Neural cell (in vitro differentiated cells): Measurements from ENCODE around the gene C2CD2. TPM values are rescaled to one million over a fixed set of nuclear protein-coding genes. Genes with fewer than 3 reads are reported as not detected.

Source experiments
- H2AFZ ChIP-seq: fragments of 200-600, 300-800 bp; sonication (generic), shearing (Covaris generic); 2 replicates; pipeline ENCODE4 v1.6.0; 2014; ENCODE audit warnings: low read depth, mild to moderate bottlenecking, antibody characterized with exemption, low read length, moderate library complexity
- H3F3A ChIP-seq: fragments of 200-600 bp; shearing (Covaris generic); 2 replicates; pipeline ENCODE4 v1.6.1; 2016; ENCODE audit warnings: mild to moderate bottlenecking, moderate library complexity, mixed read lengths, antibody characterized with exemption, low read length; ENCODE audit not compliant: insufficient read depth, poor library complexity, severe bottlenecking
- H3K27ac ChIP-seq: fragments of 200-600, 300-800 bp; sonication (generic), shearing (Covaris generic); 2 replicates; pipeline ENCODE4 v1.5.1; 2014; ENCODE audit warnings: mild to moderate bottlenecking, low read length, moderate library complexity
- H3K27me3 ChIP-seq: fragments of 300-800, 200-600 bp; sonication (generic), shearing (Covaris generic); 2 replicates; pipeline ENCODE4 v1.6.0; 2014; ENCODE audit warnings: mild to moderate bottlenecking, low read depth, low read length, moderate library complexity; ENCODE audit not compliant: insufficient read depth
- H3K36me3 ChIP-seq: fragments of 300-800, 200-600 bp; sonication (generic), shearing (Covaris generic); 2 replicates; pipeline ENCODE4 v1.5.1; 2014; ENCODE audit warnings: mild to moderate bottlenecking, antibody characterized with exemption, low read length, moderate library complexity; ENCODE audit not compliant: insufficient read depth
- H3K4me2 ChIP-seq: fragments of 300-800, 200-600 bp; sonication (generic), shearing (Covaris generic); 2 replicates; pipeline ENCODE4 v1.6.0; 2014; ENCODE audit warnings: mild to moderate bottlenecking, low read length
- H3K4me3 ChIP-seq: fragments of 300-800, 200-600 bp; sonication (generic), shearing (Covaris generic); 2 replicates; pipeline ENCODE4 v1.5.1; 2014; ENCODE audit warnings: mild to moderate bottlenecking, low read length, moderate library complexity
- H3K79me2 ChIP-seq: fragments of 200-600 bp; shearing (Covaris generic); replicated peaks from 2 replicates; pipeline ENCODE4 v1.6.0; 2014; ENCODE audit warnings: mild to moderate bottlenecking, low read length, moderate library complexity; ENCODE audit not compliant: insufficient read depth
- H3K9ac ChIP-seq: fragments of 300-800, 200-600 bp; sonication (generic), shearing (Covaris generic); 2 replicates; pipeline ENCODE4 v1.6.1; 2016; ENCODE audit warnings: mild to moderate bottlenecking, low read length, mixed read lengths
- H3K9me2 ChIP-seq: fragments of 200-600 bp; shearing (Covaris generic); 2 replicates; pipeline ENCODE4 v1.6.1; 2016; ENCODE audit warnings: mild to moderate bottlenecking, low read length, mixed read lengths; ENCODE audit not compliant: insufficient read depth
- H3K9me3 ChIP-seq: fragments of 200-600, 300-800 bp; sonication (generic), shearing (Covaris generic); 2 replicates; pipeline ENCODE4 v1.6.1; 2016; ENCODE audit warnings: mild to moderate bottlenecking, mixed run types, low read length, moderate library complexity, mixed read lengths
- H4K20me1 ChIP-seq: fragments of 200-600 bp; shearing (Covaris generic); 2 replicates; pipeline ENCODE4 v1.6.1; 2016; ENCODE audit warnings: mild to moderate bottlenecking, mixed run types; ENCODE audit not compliant: insufficient read depth
- EP300 ChIP-seq: fragments of 450-650 bp; conservative IDR thresholded peaks from 2 replicates; pipeline ENCODE4 v1.6.1; 2014; ENCODE audit warnings: antibody characterized with exemption, mild to moderate bottlenecking, moderate library complexity; ENCODE audit not compliant: poor library complexity, severe bottlenecking
- EZH2 ChIP-seq: fragments of 200-600, 300-800 bp; shearing (Covaris generic), sonication (generic); IDR thresholded peaks from 2 replicates; pipeline ENCODE4 v1.6.1; 2014; ENCODE audit warnings: antibody characterized with exemption, low read length, borderline replicate concordance, mild to moderate bottlenecking; ENCODE audit not compliant: insufficient read depth, poor library complexity, severe bottlenecking
- MXI1 ChIP-seq: fragments of 450-650 bp; conservative IDR thresholded peaks from 2 replicates; pipeline ENCODE4 v1.6.1; 2014; ENCODE audit warnings: antibody characterized with exemption, mild to moderate bottlenecking; ENCODE audit not compliant: poor library complexity, severe bottlenecking
- POLR2AphosphoS5 ChIP-seq: IDR thresholded peaks from 2 replicates; pipeline ENCODE4 v1.6.1; 2012
- RAD21 ChIP-seq: fragments of 450-650 bp; conservative IDR thresholded peaks from 2 replicates; pipeline ENCODE4 v1.6.1; 2014; ENCODE audit warnings: antibody characterized with exemption, mild to moderate bottlenecking, moderate library complexity
- REST ChIP-seq: IDR thresholded peaks from 2 replicates; pipeline ENCODE4 v1.6.1; 2012; ENCODE audit warnings: borderline replicate concordance
- SMC3 ChIP-seq: fragments of 450-650 bp; conservative IDR thresholded peaks from 2 replicates; pipeline ENCODE4 v1.6.1; 2014; ENCODE audit warnings: antibody characterized with exemption, mild to moderate bottlenecking, moderate library complexity; ENCODE audit not compliant: poor library complexity
- TAF1 ChIP-seq: IDR thresholded peaks from 2 replicates; pipeline ENCODE4 v1.6.1; 2012; ENCODE audit warnings: low read depth
- polyA plus RNA-seq: library from polyadenylated mRNA; depleted of rRNA; stranded (reverse); fragments of >200 nt; gene quantifications from 2 replicates; pipeline ENCODE4 v1.2.3, GENCODE V29; 2014
- TF ChIP-seq, protein P1 (sequence below): fragments of 450-650 bp; IDR thresholded peaks from 2 replicates; pipeline ENCODE4 v1.5.1; 2014; ENCODE audit warnings: antibody characterized with exemption, mild to moderate bottlenecking, moderate library complexity; ENCODE audit not compliant: poor library complexity, severe bottlenecking

C2CD2 gene
- polyA plus RNA-seq, 1 donor from 2014 or later = 0.88 TPM

DNA sequence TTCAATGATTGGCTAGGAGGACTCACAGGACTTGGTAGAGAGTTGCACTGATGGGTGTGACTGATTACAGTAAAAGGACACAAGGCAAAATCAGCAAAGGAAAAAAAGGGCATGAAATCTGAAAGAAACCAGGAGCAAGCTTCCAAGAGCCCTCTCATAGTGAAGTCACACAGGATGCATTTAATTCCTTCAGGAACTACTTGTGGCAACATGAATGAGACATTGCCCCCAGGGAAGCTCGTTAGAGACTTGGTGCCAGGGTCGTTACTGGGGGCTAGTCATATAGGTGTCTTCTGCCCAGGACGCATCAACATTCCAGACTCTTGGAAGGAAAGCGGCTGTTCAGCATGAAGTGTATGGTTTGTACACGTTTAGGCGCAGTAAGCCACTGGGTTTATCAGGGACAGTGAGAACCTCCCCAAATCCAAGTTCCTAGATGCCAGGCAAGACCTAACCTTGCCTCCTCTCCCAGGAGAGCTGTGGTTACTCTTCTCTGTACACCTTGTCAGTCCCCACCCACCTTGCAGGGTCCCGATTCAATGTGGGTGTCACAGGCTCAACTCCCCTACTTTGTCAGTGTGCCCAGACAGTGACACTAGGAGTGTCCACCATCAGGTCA is 26.0 kb upstream of the C2CD2 start:
- H3K9me2 ChIP-seq = no peaks in the 10 kb centered on the region
- H3K4me2 ChIP-seq = no peak overlapping the region
- no peaks in the 10 kb centered on the region for H3K36me3 ChIP-seq
- no peak overlapping the region for H3K9ac ChIP-seq
- no peaks in the 10 kb centered on the region for H3K9me3 ChIP-seq
- no peaks in the 10 kb centered on the region for H4K20me1 ChIP-seq
- no peaks in the 10 kb centered on the region for H3K79me2 ChIP-seq
- TF ChIP-seq, protein P1, sequence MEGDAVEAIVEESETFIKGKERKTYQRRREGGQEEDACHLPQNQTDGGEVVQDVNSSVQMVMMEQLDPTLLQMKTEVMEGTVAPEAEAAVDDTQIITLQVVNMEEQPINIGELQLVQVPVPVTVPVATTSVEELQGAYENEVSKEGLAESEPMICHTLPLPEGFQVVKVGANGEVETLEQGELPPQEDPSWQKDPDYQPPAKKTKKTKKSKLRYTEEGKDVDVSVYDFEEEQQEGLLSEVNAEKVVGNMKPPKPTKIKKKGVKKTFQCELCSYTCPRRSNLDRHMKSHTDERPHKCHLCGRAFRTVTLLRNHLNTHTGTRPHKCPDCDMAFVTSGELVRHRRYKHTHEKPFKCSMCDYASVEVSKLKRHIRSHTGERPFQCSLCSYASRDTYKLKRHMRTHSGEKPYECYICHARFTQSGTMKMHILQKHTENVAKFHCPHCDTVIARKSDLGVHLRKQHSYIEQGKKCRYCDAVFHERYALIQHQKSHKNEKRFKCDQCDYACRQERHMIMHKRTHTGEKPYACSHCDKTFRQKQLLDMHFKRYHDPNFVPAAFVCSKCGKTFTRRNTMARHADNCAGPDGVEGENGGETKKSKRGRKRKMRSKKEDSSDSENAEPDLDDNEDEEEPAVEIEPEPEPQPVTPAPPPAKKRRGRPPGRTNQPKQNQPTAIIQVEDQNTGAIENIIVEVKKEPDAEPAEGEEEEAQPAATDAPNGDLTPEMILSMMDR = no peak
- TF ChIP-seq SMC3 (no peak), EP300 (no peak), EZH2 (no peak), MXI1 (no peak), RAD21 (no peak), POLR2AphosphoS5 (no peak), REST (no peak), TAF1 (no peak)
- no peak overlapping the region for H3K4me3 ChIP-seq
- no peak overlapping the region for H3K27ac ChIP-seq
- H3F3A ChIP-seq = no peaks in the 10 kb centered on the region
- H2AFZ ChIP-seq = no peak overlapping the region
- H3K27me3 ChIP-seq = no peaks in the 10 kb centered on the region

DNA sequence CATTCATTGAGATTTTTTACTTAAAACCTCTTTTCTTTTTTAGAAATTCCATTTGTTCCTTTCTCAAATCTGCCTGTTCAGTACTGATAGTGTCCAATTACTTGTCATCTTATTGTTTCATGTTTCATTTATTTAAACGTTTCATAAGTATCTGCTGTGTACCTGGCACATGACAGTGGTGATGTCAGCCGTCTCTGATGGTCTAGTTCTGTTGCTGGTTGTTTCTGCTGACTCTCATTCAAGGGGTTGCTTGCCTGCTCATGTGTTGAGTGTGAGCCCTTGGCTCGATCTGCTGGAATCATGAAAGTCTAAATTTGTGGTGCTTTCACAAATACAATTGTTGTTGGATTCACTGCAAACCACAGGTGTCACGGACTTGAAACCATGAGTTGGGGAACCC is 25.5 kb upstream of the C2CD2 start:
- H3K9me2 ChIP-seq = no peaks in the 10 kb centered on the region
- TF ChIP-seq, protein P1 = no peak
- no peak for TF ChIP-seq EP300
- TF ChIP-seq RAD21 = no peak
- no peak for TF ChIP-seq MXI1
- TF ChIP-seq TAF1 = no peak
- no peak overlapping the region for H3K4me3 ChIP-seq
- no peak overlapping the region for H2AFZ ChIP-seq
- H3K27me3 ChIP-seq = no peaks in the 10 kb centered on the region
- H3K9ac ChIP-seq = no peak overlapping the region
- no peaks in the 10 kb centered on the region for H3K36me3 ChIP-seq
- no peak overlapping the region for H3K27ac ChIP-seq
- H3K79me2 ChIP-seq = no peaks in the 10 kb centered on the region
- H3K4me2 ChIP-seq = no peak overlapping the region
- H3K9me3 ChIP-seq = no peaks in the 10 kb centered on the region
- no peaks in the 10 kb centered on the region for H4K20me1 ChIP-seq
- no peaks in the 10 kb centered on the region for H3F3A ChIP-seq
